ENCODE measurements around the gene ITGA6.

Gene ITGA6

DNA sequence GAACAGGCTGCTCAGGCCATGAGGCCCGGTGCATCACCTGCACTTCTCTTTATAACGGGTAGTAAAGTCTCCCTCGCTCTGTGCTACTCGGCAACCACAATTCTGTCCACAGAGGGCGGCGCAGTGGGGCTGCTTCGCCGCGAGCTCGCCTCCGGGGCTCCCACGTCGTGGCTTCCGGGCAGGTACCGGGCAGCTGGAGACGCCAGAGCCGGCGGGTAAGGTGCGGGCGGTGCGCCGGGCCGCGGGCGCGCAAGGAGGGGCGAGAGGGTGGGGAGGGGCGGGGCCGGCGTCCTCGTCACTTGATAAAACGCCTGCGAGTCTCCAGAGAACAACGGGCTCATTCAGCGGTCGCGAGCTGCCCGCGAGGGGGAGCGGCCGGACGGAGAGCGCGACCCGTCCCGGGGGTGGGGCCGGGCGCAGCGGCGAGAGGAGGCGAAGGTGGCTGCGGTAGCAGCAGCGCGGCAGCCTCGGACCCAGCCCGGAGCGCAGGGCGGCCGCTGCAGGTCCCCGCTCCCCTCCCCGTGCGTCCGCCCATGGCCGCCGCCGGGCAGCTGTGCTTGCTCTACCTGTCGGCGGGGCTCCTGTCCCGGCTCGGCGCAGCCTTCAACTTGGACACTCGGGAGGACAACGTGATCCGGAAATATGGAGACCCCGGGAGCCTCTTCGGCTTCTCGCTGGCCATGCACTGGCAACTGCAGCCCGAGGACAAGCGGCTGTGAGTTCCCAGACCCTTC, at the start of gene ITGA6:
TSS of gene ITGA6 (plus strand) at position 331 of the 734 bp plus-strand sequence.
- peak; percentile 34 for DNase-seq

DNA sequence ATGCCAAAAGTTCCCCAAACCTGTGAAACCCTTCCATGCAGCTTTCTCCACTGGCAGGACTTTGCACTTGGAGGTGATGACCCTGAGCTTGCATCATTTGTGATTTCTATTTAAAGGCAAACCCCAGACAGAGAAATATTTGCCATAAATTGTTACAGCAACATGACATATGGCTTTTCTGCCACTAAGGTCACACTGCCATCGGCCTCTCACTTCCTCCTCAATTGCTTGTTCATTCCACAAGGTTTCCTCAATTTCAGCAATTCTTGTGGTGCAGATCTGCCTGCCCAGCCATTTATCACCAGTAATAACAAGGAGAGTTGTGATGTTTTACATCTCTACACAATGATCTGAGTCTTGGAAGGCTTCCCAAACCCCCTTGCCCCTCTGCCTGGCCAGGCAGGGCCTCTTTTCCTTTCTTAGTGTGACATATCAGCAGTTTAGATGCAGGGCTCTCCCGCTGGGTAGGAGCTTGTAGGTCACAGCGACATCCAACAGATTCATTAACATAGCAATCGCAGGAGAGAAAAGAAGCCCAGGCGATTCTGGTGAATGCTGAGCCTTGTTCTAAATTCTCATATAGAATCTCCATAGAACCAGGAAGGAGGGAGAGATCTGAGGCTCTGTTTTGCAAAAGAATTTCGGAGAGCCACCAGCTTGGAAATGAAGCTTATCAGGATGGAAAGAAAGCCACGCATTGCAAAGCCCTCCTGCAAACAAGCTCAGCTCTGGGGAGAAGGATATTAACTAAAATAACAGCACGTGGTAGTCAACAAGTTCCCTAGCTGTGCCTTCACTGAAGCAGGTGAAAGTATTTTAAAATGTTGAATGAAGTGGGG, 46.7 kb upstream of the ITGA6 start:
- peak; percentile 31 for DNase-seq

GRCh38 chr2:172381275-172382027, 45.9 kb upstream of the ITGA6 start:
- DNase-seq = no peak

DNA sequence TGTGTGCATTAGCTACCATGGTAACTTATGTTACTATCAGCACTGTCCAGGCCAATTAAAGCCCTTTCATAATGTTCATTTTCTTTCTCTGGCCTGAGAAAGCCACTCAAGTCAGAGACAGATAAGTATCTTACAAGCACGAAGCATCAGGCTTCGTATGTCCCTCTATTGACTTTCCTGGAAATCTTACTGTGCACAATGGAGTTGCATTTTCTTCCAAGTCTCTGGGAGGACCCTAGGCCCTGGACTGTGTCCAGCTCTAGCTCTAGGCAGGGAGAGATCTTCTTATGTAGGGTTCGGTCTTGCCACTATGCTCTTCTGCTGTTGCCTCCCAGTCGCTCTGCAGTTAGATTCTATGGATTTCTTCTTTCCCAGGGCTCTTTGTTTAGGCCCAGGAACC, 40.0 kb upstream of the ITGA6 start:
- no peak for DNase-seq

DNA sequence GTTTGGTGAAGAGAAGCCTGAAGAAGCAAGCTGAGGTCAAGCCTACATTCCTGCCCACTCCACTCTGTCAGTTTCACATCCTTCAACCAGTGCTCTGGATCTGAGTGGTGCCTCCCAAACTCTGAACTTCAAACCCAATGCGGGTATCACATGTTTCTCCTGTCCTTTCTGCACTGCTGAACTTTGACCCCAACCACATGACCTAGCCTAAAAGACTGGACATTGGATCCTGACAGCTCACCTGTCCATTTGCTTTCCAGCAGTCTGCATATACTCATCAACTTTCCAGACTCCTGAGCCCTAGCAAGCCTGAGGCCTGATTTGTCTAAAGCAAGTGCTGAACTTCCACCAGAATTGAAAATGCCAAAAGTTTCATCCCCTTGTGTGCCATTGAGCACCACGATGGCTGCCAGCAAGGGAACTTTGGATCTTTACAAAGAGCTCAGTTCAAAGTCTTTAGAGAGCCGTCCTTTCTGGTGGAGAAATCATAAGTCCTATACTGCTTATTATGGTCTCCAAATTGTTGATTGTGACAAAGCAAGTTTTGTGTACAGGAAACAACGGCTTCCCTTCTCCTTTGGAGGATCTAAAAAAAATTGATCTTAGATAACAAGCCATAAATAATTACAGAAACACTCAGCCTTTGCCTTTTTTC, 37.6 kb upstream of the ITGA6 start:
- DNase-seq = no peak

- DNase-seq = no peak
Measured at GRCh38 chr2:172394002-172394401, 33.4 kb upstream of the ITGA6 start.

DNA sequence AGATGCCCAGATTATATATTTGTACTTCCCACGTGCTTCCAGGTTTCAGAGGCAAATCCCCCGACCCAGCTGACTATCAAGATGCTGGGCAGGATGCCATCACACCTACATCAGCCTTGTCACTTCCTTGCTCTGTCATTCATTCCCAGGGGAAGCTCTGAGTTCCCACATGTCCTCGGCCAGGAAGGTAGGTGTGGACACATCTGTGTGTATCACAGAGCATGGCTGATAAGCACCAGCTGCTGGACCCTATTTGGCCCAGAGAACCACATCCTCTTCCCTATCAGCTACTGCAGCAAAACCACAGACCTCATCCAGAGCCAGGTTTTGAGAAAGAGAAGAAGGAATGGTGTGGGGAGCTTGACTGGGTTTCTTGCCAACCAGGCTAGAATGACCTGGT, 31.9 kb upstream of the ITGA6 start:
- no peak for DNase-seq

DNA sequence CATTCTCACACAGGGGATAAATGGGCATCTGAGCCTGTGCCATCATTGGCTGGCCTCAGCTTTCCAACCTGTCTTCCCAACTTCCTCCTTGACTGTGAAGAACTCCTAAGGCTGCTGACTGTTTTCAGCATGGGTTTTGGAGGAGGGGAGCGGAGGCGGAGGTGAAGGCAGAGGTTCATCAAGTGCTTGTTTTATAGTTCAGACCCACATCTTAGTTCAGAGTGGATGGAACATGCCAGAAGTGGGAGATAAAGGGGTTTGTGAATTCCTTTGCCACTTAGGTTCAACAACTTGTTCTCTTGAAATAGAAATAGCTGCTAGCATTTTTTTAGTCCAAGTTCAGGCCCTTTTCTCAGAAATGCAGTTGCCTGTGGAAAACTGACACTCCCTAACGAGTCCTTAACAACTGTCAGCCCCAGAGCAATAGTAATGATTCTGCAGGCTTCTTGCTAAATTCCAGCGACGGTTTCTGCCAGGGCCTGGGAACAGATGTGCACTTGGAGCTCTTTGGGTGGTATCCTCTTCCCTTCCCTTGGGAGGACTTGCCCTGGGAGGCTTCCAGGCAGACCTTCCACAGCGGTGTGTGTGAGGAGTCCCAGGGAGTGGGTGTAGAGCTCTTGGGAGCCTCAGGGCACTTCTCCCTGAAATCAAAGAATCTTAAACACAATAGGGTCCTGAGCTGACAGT, 30.1 kb upstream of the ITGA6 start:
- peak; percentile 20 for DNase-seq

- DNase-seq = no peak
Measured at GRCh38 chr2:172398440-172398839, 28.9 kb upstream of the ITGA6 start.

DNA sequence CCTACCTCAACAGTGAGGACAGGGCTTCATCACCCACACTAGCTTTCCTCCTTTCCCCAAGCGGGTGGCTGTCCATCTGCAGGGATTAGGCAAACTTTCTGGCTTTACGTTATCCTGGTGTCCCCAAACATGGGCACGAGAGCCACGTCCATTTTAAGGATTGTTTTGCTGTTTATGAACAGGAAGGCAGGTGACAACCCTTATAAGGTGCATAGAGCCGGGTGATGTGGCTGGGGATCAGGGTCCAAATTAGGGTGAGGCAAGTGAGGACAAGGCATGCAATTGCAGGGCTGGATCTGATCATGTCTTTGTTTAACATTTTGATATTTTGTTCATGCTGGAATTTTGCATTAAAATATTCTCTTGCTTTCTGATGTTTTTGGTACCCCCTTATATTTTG, 27.6 kb upstream of the ITGA6 start:
- no peak for DNase-seq

- DNase-seq = no peak
Measured at GRCh38 chr2:172402198-172402597, 25.2 kb upstream of the ITGA6 start.

DNA sequence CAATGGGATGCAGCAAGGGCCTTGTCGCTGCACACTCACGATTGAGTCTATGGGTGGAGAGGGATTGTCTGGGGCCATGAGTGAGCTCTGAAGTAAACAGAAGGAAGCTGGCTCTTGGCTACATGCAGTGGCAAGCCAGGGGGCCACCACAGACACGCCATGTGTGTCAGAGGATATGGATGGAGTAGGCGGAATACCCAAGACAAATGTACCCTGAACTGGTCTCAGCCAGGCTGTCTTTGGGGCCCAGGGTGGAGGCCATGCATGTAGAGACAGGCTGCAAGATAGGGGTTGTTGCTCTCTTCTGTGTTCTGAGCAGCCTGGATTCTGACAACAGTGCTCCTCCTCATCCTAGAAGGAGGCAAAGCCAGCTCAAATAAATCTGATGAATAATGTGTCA, 24.0 kb upstream of the ITGA6 start:
- DNase-seq = no peak

DNA sequence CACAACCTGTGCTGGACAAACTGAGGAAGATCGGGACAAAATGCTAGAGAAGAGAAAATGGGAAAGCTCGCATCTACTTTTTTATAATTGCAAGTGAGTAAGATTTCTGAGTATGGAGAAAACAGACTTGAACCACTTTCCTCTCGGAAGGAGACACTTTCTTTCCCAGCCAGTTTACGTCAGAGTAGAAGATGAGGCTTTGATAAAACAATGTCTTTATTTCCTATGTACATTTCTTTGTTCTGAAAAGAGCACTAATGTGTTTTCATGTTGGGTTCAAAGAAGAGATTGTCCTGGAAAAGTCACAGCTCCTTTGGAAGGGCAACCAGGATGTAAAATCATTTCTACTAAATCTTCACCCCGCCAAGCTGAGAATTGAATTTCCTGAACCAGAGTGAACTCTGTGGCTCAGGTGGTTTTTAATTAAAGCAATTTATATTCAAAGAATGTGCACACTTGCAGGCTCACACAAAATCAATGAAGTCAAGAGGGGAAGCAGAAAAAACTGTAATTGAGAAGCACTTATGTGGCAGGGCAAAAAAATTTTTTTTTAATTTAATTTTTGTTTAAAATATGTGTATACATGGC, 23.4 kb upstream of the ITGA6 start:
- DNase-seq = no peak

DNA sequence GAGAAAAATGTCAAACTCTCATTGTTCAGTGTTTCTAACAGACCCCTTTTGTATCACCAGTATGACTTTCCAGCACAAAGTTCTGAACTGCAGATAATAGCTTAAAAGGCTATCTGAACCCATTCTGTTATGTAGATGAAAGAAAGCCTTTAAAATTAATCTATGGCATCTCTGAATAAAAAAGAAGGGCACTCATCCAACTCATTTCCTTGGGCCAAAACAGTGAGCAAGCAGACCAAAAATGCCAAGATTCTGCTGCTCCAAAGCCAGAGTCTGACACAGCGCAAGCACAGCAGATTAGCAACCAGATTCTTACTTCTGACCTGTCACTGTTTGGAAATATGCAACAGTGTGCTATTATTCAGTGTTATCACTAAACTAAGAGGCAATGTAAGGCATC, 22.6 kb upstream of the ITGA6 start:
- DNase-seq = peak; percentile 84

GRCh38 chr2:172405673-172406072, 21.7 kb upstream of the ITGA6 start:
- DNase-seq = no peak

DNA sequence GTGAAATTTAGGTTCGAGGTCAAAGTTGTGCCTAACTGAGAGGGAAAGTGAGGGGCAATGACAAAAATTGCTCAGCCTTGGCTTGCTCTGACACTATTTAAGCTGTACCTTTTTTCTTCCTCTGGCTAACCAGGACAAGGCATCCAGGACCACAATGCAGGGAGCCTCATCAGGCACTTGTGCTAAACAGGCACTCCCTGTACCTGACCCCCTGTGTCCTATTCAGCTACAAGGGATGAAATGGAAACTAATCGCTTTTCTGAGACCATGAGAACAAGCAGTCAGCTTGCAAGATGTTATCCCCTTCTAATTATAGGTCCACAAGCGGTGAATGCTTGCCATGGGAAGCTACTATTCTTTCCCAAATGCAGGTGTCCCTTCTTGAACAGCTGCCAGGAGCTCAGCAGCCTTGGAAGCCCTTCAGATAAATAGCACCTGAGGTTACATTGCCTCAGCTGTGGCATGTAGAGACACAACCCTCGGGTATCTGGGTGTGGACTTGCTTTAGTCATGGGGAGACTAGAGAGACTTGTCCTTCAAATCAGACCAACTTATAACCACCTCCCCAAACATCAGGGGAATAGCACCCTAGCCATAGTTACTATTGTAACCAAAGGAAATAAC, 19.1 kb upstream of the ITGA6 start:
- DNase-seq = no peak

DNA sequence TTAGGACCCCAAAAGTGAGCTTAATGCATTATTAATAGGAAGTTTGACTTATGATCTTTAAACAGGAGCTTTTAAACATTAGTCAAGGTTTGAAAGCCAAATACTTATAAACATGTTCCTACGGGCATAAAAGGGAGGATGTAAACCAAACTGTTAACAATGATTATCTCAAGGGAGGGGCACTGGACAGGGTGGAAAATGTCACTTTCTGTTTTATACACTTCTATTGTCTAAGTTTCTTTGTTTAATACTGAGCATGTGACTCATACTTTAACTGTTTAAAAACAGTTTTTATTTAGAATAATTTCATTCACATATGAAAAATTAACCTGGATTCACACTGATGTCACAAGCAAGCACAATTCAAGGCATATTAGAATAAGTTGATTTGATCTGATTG, 18.3 kb upstream of the ITGA6 start:
- no peak for DNase-seq

DNA sequence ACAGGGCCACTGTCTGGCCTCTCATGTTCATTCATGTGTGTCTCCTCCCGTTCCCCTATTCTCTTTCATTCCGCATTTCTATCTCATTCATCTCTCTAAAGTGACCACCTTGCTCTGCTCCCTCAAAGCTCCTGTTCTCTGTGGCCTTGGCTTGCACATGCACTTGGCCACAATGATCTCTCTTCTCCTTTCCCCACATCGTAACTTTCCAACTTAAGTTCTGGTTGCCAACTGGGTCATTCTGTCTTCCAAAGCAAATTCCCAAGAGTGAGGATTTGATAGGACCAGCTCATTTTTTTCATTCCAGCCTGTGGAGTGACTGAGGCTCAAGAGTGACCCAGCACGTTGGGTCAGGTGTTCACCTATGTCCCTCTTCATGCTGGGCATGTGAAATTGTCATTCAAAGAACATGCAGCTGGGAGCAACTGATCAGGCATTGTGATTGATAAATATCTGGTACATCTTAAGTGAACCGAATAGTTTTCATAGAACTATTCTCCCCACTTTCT, 14.3 kb upstream of the ITGA6 start:
- DNase-seq = no peak

DNA sequence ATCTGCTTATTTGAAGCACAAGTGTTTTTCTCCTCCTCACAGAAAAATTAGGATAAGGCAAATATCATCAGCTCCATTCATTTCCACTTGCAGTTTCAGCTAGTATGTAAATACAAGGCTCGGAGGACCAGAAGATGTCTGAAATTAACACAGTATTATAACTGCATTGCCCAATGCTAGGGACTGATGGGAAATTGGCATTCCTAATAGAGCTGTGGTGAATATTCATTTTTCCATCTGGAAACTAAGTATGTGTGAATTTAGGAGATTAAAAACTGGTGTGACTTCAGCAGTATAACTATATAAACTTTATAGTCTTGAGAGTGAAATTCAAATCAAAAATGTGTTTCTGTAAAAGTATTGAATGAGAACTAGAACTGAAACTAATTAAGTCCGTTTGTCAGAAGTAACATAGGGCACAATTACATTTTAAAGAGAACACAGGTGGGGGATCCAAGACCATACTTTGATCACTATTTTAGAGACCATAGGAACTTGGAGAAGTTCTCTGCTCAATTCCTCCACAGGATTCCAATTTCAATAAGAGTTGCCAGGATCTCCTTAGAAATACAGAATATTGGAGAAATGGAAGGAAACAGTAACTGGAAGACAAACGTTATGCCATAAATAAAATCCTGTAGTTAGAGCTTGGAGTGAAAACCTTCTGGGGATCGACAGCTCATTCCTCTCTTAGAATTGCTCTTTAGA, 12.1 kb upstream of the ITGA6 start:
- no peak for DNase-seq

- DNase-seq = no peak
Measured at GRCh38 chr2:172415865-172416183, 11.6 kb upstream of the ITGA6 start.

Measured in fibroblast of skin of right quadriceps (primary cell).